Measurements from ENCODE around the gene FBLN2.

- TF ChIP-seq CHD2 (IDR thresholded peaks at IDR 0.05; ENCODE audit: low read length, partially characterized antibody), result no peak
- TF ChIP-seq JUNB (IDR thresholded peaks at IDR 0.05), result no peak
- TF ChIP-seq POLR2AphosphoS2 (conservative IDR thresholded peaks at IDR 0.05; ENCODE audit: low read length), result no peak
- no peak for TF ChIP-seq CTCF (IDR thresholded peaks at IDR 0.05)
- TF ChIP-seq POLR2A (IDR thresholded peaks at IDR 0.05; ENCODE audit: low read length), result no peak
- TF ChIP-seq REST (IDR thresholded peaks at IDR 0.05), result no peak
- TF ChIP-seq ESRRA (IDR thresholded peaks at IDR 0.05; ENCODE audit: borderline replicate concordance, low read length), result no peak
These were observed 17.9 kb downstream of the FBLN2 start for GRCh38 chr3:13566769-13567310.

All from A549 (cell line).